ENCODE data around the gene SRSF2.
"Not testable (repeated sequence)": the region's sequence is repeated elsewhere in the genome, so short reads cannot be mapped to it uniquely, and the experiment has no call there.

Gene SRSF2

DNA sequence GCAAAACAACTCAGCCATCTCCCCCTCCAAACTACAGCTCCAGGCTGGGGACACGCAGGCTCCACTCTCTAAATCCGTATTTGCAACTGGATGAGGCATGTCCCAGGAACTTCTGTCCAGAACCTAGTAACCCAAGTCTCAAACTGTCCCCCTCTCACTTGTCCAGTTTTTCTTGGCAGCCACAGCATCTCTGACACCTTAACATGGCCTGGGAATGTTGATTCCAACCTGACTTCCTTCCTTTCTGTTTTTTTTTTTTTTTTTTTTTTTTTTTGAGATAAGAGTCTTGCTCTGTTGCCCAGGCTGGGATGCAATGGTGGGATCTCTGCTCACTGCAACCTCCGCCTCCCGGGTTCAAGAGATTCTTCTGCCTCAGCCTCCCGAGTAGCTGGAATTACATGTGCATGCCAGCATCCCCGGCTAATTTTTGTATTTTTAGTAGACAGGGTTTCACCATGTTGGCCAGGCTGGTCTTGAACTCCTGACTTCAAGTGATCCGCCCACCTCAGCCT, 38.6 kb downstream of the SRSF2 start:
- DNase-seq = not testable (repeated sequence)

DNA sequence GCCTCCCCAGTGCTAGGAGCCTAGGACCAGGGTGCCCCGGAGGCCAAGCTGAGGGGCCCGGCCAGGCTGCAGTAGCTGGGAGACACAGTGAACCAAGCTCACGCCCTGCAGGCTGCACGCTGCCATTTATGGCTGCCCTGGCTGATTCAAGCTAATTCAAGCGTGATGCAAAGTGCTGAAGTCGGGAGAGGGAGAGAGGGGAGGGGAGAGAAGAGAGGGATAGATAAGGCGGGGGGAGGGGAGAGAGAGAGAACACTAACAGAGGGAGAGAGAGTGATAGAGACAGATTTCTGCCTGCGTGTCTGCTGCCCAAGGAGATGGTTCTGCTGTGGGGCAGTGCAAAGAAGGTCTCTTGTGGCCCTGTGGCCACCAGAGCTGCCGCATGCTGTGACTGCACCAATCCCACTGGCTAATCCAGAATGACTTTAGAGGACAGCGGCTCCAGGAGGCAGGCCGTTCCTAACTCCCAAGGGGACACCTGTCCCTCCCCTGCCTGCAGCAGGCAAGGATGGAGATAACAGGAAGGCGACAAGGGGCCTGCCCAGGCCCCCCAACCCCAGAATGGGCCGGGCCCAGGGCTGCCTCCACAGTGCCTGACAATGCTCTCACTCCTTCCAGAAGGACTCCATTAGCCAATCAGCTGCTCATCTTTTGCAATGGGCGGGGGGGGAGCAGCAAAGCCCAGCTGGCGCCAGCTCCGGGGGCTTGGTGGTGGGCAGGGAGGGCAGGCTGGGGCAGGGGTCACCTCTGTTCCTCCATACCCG, 39.2 kb downstream of the SRSF2 start:
- no peak for DNase-seq

DNA sequence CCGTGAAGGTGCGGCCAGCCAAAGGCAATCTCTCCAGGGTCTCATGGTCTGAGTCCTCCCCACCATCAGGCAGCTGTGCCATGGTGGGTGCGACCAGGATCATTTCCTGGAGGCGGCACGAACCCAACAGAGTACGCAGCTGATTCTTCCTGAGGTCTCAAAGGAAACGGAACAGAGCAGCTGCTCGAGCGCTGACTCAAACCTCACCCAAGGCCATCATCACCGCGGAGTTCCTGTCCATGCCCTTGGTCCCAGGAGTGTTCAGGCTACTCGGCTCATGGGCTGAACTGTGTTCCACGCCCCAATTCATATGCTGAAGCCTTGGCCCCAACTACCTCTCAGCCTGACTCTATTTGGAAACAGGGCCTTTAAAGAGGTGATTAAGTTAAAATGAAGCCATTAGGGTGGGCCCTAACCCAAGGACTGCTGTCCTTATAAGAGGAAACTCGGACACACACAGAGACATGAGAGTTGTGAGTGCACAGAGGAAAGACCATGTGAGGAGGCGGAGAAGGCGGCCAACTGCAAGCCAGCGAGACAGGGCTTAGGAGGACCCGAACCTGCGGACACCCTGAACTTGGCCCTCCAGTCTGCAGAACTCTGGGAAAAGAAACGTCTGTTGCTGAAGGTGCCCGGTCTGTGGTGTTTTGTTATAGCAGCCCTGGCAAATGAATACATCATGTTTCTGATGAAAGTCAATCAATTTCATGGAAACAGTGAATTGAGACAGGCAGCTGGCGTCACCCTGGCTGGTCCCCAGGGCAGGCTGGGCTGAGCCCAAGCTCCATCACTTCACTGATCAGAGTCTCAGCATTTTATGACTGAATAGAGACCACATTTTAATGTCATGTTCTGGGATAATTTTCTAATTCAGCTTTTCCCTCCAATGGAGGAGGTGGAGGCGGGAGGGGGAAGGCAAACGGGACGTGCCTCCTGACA, 40.1 kb downstream of the SRSF2 start:
- DNase-seq = no peak

DNA sequence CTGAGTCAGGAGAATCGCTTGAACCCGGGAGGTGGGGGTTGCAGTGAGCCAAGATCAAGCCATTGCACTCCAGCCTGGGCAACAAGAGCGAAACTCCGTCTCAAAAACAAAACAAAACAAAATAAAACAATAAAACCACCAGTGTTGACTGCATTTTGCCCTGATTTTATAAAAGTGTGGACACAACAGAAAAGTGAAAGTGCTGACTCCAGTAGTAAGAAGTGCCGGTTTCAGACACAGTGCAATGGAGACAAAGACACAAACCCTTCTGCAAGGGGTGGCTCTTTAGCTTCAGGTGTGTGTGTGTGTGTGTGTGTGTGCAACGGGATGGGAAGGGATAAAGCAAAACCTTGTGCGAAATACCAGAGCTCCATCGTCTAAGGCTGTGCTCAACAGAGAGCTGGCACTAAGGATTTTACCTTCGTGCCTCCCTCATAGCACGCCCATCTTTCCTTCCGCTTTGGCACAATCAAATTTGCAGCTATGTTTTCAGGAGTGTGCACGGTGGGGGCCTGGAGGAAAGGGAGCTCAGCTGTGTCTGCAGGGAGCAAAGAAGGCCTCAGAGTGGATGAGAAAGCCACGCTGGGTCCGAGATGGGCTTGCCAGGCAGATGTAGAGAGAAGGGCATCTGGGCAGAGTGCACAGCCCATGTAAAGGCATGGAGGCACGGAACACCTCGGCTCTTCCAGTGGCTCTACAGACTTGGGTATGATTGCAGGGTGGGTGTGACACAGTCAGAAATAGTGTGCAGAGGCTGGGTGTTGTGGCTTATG, 41.9 kb downstream of the SRSF2 start:
- DNase-seq = no peak

- DNase-seq = no peak
Measured at GRCh38 chr17:76691379-76692191, 45.5 kb downstream of the SRSF2 start.

DNA sequence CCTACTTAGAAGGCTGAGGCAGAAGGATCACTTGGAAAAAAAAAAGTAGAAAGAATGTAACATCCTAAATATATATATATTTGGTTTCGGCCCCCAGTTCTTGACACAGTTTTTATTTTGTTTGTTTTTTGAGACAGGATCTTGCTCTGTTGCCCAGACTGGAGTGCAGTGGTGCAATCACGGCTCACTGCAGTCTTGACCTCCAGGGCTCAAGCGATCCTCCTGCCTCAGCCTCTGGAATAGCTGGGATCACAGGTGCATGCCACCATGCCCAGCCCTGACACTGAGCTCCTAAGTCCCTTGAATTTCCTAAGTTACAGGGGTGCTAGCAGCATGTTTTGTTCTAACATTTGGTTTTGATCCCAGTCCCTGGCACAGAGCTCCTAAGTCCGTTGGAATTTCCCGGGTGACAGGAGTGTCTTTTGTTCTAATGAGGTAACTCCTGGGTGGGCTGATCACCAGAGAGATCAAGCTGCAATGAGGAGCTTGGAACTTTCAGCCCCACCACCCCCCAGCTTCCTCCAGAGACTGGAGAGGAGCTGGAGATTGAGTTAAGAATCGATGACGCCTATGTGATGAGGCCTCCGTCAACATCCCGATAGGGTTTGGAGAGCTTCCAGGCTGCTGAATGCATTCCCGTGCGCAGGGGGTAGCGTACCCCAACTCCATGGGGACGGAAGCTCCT, 46.4 kb downstream of the SRSF2 start:
- no peak for DNase-seq

- DNase-seq = no peak
Measured at GRCh38 chr17:76689859-76690258, 47.3 kb downstream of the SRSF2 start.

- no peak for DNase-seq
Measured at GRCh38 chr17:76688165-76688622, 48.9 kb downstream of the SRSF2 start.

DNA sequence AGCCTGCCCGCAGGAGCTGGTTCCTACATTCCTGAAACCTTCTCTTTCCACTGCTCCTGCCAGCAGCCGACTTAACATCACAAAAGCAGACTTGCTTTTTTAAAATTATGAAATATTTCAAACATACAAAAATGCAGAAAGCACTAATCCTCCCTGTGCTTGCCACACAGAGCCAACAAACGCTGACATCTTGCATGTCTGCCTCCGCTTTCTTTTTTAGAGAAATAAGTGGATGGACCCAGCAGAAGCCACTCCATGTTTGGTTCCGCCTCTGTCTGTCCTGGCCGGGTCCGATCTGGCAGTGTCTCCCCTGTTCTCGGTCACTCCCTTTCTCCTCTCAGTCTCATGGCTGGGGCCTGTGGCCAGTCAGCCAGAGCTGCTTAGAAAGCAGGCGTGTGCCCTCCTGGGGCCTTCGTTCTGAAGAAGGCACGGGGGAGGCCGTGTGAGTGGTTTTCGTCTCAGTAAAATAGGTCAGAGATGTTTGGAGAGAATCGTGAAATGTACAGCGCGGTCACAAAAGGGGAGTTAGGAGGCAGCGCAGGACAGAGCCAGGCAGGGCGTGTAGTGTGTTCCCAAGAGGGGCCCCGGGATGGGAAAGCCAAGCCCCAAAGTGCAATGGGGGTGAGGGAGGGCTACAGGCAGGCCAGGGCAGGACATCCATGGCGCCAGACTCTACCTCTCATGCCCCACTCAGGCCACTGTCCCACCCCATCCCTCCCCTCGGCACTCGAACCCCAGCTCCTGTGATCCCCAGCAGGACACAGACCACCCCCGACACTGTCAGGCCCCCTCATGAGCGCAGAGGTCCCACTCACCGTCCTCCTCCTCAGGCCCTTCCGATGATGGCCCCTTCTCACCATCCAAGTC, 49.6 kb downstream of the SRSF2 start:
- DNase-seq = no peak

- DNase-seq = no peak
Measured at GRCh38 chr17:76686538-76687297, 50.4 kb downstream of the SRSF2 start.

DNA sequence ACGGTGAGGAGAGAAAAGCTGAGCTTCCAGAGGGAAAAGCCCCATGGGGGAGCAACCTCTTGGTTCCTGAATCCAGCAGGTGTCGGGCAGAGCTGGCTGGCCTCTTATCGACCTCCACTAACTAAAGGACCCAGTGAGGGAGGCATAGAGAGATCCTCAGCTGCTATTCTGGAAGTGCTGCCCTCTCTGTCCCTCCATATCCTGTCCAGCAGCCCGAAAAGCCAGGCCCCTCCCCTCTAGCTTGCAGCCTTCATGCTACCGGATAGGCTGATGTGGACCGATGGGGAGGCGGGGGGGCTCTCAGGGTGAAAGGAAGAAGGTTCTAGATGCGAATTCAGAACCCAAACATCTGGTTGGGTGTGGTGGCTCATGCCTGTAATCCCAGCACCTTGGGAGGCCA, 51.3 kb downstream of the SRSF2 start:
- no peak for DNase-seq

- no peak for DNase-seq
Measured at GRCh38 chr17:76685366-76685765, 51.8 kb downstream of the SRSF2 start.

GRCh38 chr17:76684756-76685155, 52.4 kb downstream of the SRSF2 start:
- DNase-seq = no peak

All from activated T-cell treated with anti-CD3 and anti-CD28 coated beads, Interleukin-2, amount 50 U/mL, for 1 hour (primary cell).